Measurements from ENCODE around the gene CALHM4.
"Not testable (repeated sequence)": the region's sequence is repeated elsewhere in the genome, so short reads cannot be mapped to it uniquely, and the experiment has no call there.

The CALHM4 gene

GRCh38 chr6:116577486-116577885 is 23.9 kb downstream of the CALHM4 start:
- DNase-seq (ENCODE audit: low spot score) = no peak

GRCh38 chr6:116578335-116578734 is 24.8 kb downstream of the CALHM4 start:
- no peak for DNase-seq (ENCODE audit: low spot score)

- DNase-seq (ENCODE audit: low spot score) = no peak
These were observed 25.6 kb downstream of the CALHM4 start for GRCh38 chr6:116579143-116579542.

GRCh38 chr6:116580198-116580597 is 26.6 kb downstream of the CALHM4 start:
- DNase-seq (ENCODE audit: low spot score) = no peak

GRCh38 chr6:116586276-116586675 is 32.7 kb downstream of the CALHM4 start:
- DNase-seq (ENCODE audit: low spot score) = no peak

- DNase-seq (ENCODE audit: low spot score) = no peak
These were observed 33.2 kb downstream of the CALHM4 start for GRCh38 chr6:116586738-116587137.

- DNase-seq (ENCODE audit: low spot score) = no peak
These were observed 41.7 kb downstream of the CALHM4 start for GRCh38 chr6:116595247-116595646.

GRCh38 chr6:116596815-116597214 is 43.3 kb downstream of the CALHM4 start:
- DNase-seq (ENCODE audit: low spot score) = no peak

GRCh38 chr6:116603916-116604315 is 50.4 kb downstream of the CALHM4 start:
- DNase-seq (ENCODE audit: low spot score) = not testable (repeated sequence)

GRCh38 chr6:116604868-116605267 is 51.3 kb downstream of the CALHM4 start:
- not testable (repeated sequence) for DNase-seq (ENCODE audit: low spot score)

GRCh38 chr6:116605935-116606334 is 52.4 kb downstream of the CALHM4 start:
- no peak for DNase-seq (ENCODE audit: low spot score)

Measured in LoVo (cell line).